ENCODE measurements around the gene CAMSAP1.

DNA sequence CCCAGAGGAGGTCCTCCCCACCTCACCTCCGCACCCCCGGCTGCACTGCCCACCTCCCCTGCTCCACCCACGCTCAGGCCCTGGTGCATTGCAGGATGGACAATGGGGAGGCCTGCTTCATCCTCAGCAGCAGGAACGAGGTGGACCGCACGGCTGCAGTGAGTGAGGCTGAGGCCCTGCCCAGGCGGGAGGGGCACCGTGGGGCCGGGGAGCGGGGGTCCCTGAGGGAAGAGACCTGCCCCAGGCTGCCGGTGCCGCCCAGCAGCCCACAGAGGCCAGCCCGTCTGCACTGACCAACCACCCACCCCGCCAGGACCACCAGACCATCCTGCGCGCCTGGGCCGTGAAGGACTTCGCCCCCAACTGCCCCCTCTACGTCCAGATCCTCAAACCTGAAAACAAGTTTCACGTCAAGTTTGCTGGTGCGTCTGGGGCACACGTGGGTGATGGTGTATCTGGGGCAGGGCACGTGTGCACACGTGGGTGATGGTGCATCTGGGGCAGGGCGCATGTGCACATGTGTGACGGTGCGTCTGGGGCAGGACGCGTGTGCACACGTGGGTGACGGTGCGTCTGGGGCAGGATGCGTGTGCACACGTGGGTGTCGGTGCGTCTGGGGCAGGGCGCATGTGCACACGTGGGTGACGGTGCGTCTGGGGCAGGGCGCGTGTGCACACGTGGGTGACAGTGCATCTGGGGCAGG, 138.7 kb downstream of the CAMSAP1 start:
- TF ChIP-seq, protein P1, sequence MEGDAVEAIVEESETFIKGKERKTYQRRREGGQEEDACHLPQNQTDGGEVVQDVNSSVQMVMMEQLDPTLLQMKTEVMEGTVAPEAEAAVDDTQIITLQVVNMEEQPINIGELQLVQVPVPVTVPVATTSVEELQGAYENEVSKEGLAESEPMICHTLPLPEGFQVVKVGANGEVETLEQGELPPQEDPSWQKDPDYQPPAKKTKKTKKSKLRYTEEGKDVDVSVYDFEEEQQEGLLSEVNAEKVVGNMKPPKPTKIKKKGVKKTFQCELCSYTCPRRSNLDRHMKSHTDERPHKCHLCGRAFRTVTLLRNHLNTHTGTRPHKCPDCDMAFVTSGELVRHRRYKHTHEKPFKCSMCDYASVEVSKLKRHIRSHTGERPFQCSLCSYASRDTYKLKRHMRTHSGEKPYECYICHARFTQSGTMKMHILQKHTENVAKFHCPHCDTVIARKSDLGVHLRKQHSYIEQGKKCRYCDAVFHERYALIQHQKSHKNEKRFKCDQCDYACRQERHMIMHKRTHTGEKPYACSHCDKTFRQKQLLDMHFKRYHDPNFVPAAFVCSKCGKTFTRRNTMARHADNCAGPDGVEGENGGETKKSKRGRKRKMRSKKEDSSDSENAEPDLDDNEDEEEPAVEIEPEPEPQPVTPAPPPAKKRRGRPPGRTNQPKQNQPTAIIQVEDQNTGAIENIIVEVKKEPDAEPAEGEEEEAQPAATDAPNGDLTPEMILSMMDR (conservative IDR thresholded peaks at IDR 0.05 in 1 of 2, IDR thresholded peaks at IDR 0.05 in 1 of 2; ENCODE audit: low read depth in 1 of 2, low read length in 2 of 2), result no peak
- TF ChIP-seq EZH2 (IDR thresholded peaks at IDR 0.05; ENCODE audit: low read length, missing control alignments), result no peak
